Measurements from ENCODE around the gene DHX57.

Gene DHX57

GRCh38 chr2:38887347-38887746 lies 11.6 kb upstream of the DHX57 start:
- TF ChIP-seq, protein P1, sequence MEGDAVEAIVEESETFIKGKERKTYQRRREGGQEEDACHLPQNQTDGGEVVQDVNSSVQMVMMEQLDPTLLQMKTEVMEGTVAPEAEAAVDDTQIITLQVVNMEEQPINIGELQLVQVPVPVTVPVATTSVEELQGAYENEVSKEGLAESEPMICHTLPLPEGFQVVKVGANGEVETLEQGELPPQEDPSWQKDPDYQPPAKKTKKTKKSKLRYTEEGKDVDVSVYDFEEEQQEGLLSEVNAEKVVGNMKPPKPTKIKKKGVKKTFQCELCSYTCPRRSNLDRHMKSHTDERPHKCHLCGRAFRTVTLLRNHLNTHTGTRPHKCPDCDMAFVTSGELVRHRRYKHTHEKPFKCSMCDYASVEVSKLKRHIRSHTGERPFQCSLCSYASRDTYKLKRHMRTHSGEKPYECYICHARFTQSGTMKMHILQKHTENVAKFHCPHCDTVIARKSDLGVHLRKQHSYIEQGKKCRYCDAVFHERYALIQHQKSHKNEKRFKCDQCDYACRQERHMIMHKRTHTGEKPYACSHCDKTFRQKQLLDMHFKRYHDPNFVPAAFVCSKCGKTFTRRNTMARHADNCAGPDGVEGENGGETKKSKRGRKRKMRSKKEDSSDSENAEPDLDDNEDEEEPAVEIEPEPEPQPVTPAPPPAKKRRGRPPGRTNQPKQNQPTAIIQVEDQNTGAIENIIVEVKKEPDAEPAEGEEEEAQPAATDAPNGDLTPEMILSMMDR (IDR thresholded peaks at IDR 0.05): no peak
- H3K27me3 ChIP-seq: no peaks in the 10 kb centered on the region
- no peaks in the 10 kb centered on the region for H3K9me3 ChIP-seq
- intact Hi-C loops (cut with DNase I; ENCODE audit: low total_unique reads): no loop called here
- H3K4me3 ChIP-seq: no peak overlapping the region
- DNase-seq: no peak
- H3K4me1 ChIP-seq: no peaks in the 10 kb centered on the region
- H3K36me3 ChIP-seq: peaks cover 0 to 8% (median 1%) of the 10 kb centered on the region in 3 donors
- H3K27ac ChIP-seq: no peak overlapping the region

DNA sequence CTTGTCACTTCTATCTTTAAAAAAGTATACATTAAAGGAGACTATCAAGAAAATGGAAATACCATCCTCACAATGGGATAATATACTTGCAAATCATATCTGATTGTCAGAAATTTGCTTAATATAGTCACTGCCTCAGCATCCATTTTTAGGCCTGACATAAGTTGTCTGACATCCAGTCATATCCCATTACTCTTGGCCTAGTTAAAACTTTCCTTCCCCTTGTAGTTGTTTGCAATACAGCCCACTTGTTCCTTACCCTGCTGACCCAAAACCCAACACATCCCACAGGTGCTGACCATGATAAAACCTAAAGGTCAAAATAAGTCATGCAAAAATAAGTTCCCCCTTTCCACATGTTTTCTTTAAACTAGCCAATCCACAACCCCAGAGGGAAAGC lies 10.3 kb upstream of the DHX57 start:
- TF ChIP-seq, protein P1 (IDR thresholded peaks at IDR 0.05): no peak
- Histone ChIP-seq H3K4me3 (no peak overlapping the region), H3K27ac (no peak overlapping the region), H3K9me3 (no peaks in the 10 kb centered on the region), H3K36me3 (peaks cover 4 to 10% (median 7%) of the 10 kb centered on the region in 3 donors), H3K27me3 (no peaks in the 10 kb centered on the region), H3K4me1 (no peaks in the 10 kb centered on the region)
- intact Hi-C loops (cut with DNase I; ENCODE audit: low total_unique reads): no loop called here
- no peak for DNase-seq

DNA sequence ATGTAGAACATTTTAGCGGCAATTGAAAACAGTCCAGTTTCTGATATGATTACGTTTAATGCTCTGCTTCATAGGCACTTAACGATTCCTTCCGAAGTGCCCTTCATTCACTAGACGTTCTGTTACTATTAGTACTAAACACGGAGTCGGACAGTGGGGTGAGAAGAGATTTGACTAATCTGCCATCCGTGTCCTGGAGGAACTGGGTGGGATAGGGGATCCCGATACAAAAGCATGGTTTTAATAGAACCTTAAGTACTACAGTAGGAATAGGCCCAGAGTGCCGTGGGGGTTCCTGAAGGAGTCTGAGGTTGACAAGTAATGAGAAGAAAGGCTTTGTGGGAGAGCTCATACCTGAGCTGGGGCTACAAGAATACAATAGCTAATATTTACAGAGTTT lies 673 bp upstream of the DHX57 start:
- Histone ChIP-seq H3K27me3 (no peaks in the 10 kb centered on the region), H3K36me3 (peaks cover 0 to 9% (median 6%) of the 10 kb centered on the region in 3 donors), H3K4me3 (peak overlapping the region; percentile 75 to 86), H3K4me1 (peaks cover 0 to 17% (median 12%) of the 10 kb centered on the region in 4 donors), H3K27ac (peak overlapping the region; percentile 78 to 80), H3K9me3 (no peaks in the 10 kb centered on the region)
- no peak for DNase-seq
- TF ChIP-seq, protein P1 (IDR thresholded peaks at IDR 0.05): no peak
- intact Hi-C loops (cut with DNase I; ENCODE audit: low total_unique reads): no loop called here

DNA sequence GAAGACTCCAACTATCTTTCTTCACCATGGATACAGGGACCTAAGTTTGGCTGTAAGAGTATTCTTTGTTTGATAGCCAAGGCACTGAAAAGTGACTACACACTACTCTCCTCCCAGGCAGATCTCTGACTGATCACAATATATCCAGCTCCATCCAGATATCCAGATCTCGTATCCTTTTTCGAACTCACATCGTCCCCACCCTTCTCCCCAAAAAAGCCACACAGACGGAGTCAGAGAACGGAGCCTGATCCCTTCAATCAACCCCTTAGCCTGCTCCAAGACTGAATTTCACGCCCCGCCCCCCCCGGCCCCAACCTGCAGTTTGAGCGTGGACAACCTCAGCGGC lies 533 bp downstream of the DHX57 start:
- DNase-seq: no peak
- intact Hi-C loops (cut with DNase I; ENCODE audit: low total_unique reads): no loop called here
- Histone ChIP-seq H3K36me3 (no peaks in the 10 kb centered on the region), H3K27ac (peak overlapping the region; percentile 78 to 80), H3K9me3 (no peaks in the 10 kb centered on the region), H3K4me3 (peak overlapping the region; percentile 75 to 86), H3K27me3 (no peaks in the 10 kb centered on the region), H3K4me1 (peaks cover 0 to 17% (median 12%) of the 10 kb centered on the region in 4 donors)
- TF ChIP-seq, protein P1 (IDR thresholded peaks at IDR 0.05): no peak

DNA sequence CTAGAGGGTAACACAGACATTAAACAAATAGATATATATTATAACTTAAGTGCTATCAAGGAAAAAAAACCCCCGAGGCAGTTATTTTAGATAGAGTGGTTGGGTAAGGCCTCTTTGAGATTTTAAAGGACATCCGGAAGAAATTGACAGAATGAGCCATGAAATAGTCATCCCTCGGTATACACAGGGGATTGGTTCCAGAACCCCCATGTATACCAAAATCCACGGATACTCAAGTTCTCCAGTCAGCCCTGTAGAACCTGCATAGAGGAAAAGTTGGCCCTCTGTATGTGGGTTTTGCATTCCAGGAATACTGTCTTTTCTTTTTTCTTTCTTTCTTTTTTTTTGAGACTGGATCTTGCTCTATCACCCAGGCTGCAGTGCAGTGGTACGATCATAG lies 2.0 kb downstream of the DHX57 start:
- H3K4me1 ChIP-seq: peaks cover 0 to 17% (median 12%) of the 10 kb centered on the region in 4 donors
- no peak for DNase-seq
- TF ChIP-seq, protein P1 (IDR thresholded peaks at IDR 0.05): no peak
- no peak overlapping the region for H3K27ac ChIP-seq
- intact Hi-C loops (cut with DNase I; ENCODE audit: low total_unique reads): no loop called here
- no peaks in the 10 kb centered on the region for H3K9me3 ChIP-seq
- no peaks in the 10 kb centered on the region for H3K27me3 ChIP-seq
- no peaks in the 10 kb centered on the region for H3K36me3 ChIP-seq
- H3K4me3 ChIP-seq: no peak overlapping the region

GRCh38 chr2:38871432-38871831 lies 4.3 kb downstream of the DHX57 start:
- H3K27me3 ChIP-seq: no peaks in the 10 kb centered on the region

More at GRCh38 chr2:38871432-38871831, 4.3 kb downstream of the DHX57 start:
- H3K27ac ChIP-seq: no peak overlapping the region
- H3K9me3 ChIP-seq: no peaks in the 10 kb centered on the region
- H3K36me3 ChIP-seq: peaks cover 0 to 14% (median 11%) of the 10 kb centered on the region in 3 donors
- peaks cover 0 to 9% (median 6%) of the 10 kb centered on the region in 4 donors for H3K4me1 ChIP-seq
- no peak overlapping the region for H3K4me3 ChIP-seq
- TF ChIP-seq, protein P1 (IDR thresholded peaks at IDR 0.05): no peak
- no peak for DNase-seq
- intact Hi-C loops (cut with DNase I; ENCODE audit: low total_unique reads): no loop called here

Data from tibial artery (tissue), 4 donors.